A673 (cell line): ENCODE measurements around the gene SPATA2.

ENCODE experiments used
- EZH2 ChIP-seq: fragments of 200-600 bp; sonication (generic); IDR thresholded peaks from 2 replicates; pipeline ENCODE4 v1.6.1; 2017; ENCODE audit warnings: borderline replicate concordance, low read depth, mild to moderate bottlenecking, mixed read lengths, antibody characterized with exemption, low read length; ENCODE audit not compliant: poor library complexity, severe bottlenecking
- TF ChIP-seq, protein P1 (sequence below): fragments of 300-800, 200-600 bp; sonication (generic); conservative IDR thresholded peaks from 2 replicates; pipeline ENCODE4 v1.5.1; 2017; ENCODE audit warnings: low read depth, mild to moderate bottlenecking, antibody characterized with exemption, low read length, moderate library complexity, mixed read lengths

DNA sequence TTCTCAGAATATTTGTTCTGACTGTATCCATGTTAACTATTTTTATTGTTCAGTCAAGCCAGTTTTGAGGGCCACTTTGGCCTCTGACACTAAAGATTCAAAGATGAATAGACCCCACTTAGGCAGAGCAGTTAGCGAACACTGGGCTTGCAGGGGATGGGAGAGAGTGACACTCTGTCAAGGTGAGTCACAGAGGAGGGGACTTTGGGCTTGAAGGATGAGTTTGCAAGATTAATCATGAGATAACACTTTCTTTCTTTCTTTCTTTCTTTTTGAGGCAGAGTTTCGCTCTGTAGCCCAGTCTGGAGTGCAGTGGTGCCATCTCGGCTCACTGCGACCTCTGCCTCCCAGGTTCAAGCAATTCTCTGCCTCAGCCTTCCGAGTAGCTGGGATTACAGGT is 46.4 kb downstream of the SPATA2 start:
- TF ChIP-seq, protein P1, sequence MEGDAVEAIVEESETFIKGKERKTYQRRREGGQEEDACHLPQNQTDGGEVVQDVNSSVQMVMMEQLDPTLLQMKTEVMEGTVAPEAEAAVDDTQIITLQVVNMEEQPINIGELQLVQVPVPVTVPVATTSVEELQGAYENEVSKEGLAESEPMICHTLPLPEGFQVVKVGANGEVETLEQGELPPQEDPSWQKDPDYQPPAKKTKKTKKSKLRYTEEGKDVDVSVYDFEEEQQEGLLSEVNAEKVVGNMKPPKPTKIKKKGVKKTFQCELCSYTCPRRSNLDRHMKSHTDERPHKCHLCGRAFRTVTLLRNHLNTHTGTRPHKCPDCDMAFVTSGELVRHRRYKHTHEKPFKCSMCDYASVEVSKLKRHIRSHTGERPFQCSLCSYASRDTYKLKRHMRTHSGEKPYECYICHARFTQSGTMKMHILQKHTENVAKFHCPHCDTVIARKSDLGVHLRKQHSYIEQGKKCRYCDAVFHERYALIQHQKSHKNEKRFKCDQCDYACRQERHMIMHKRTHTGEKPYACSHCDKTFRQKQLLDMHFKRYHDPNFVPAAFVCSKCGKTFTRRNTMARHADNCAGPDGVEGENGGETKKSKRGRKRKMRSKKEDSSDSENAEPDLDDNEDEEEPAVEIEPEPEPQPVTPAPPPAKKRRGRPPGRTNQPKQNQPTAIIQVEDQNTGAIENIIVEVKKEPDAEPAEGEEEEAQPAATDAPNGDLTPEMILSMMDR = no peak
- no peak for TF ChIP-seq EZH2
